Trophoblast cell (in vitro differentiated cells and primary cell): ENCODE results near the gene BLVRB.

ENCODE experiments used
- DNase-seq, 2 donors: peaks; one replicate each; pipeline ENCODE4 v3.0.0-alpha.2; 2016
- H2AFZ ChIP-seq: 2 replicates; pipeline ENCODE4 v1.6.1; 2013; ENCODE audit warnings: low read length, moderate library complexity, mild to moderate bottlenecking; ENCODE audit not compliant: insufficient read depth, poor library complexity
- H2AK5ac ChIP-seq: 2 replicates; pipeline ENCODE4 v1.6.1; 2013; ENCODE audit warnings: mild to moderate bottlenecking, low read length
- H2BK120ac ChIP-seq: 2 replicates; pipeline ENCODE4 v1.6.1; 2013; ENCODE audit warnings: low read length, mild to moderate bottlenecking, moderate library complexity; ENCODE audit not compliant: insufficient read depth, poor library complexity
- H2BK12ac ChIP-seq: 2 replicates; pipeline ENCODE4 v1.6.1; 2013; ENCODE audit warnings: mild to moderate bottlenecking, low read length, moderate library complexity
- H2BK5ac ChIP-seq: 2 replicates; pipeline ENCODE4 v1.6.1; 2013; ENCODE audit warnings: low read length, low read depth, moderate library complexity, mild to moderate bottlenecking; ENCODE audit not compliant: poor library complexity
- H3K14ac ChIP-seq: 2 replicates; pipeline ENCODE4 v1.6.1; 2013; ENCODE audit warnings: mild to moderate bottlenecking, low read length
- H3K18ac ChIP-seq: 2 replicates; pipeline ENCODE4 v1.6.1; 2013; ENCODE audit warnings: mild to moderate bottlenecking, low read length
- H3K23ac ChIP-seq: 2 replicates; pipeline ENCODE4 v1.6.1; 2013; ENCODE audit warnings: low read length
- H3K27ac ChIP-seq: 2 replicates; pipeline ENCODE4 v1.5.1; 2013; ENCODE audit warnings: low read depth, mild to moderate bottlenecking, inconsistent platforms, low read length, moderate library complexity
- H3K27me3 ChIP-seq: 2 replicates; pipeline ENCODE4 v1.6.1; 2013; ENCODE audit warnings: inconsistent platforms, mild to moderate bottlenecking, low read length, moderate library complexity; ENCODE audit not compliant: insufficient read depth
- H3K36me3 ChIP-seq, 2 experiments: 1 replicate in 1 of 2; 2 replicates in 1 of 2; pipeline ENCODE4 v1.6.1; 2013; ENCODE audit warnings: low read length in 2 of 2, mild to moderate bottlenecking in 2 of 2, moderate library complexity in 1 of 2; ENCODE audit not compliant: insufficient read depth in 2 of 2, control insufficient read depth in 1 of 2
- H3K4ac ChIP-seq: 2 replicates; pipeline ENCODE4 v1.6.1; 2013; ENCODE audit warnings: low read depth, mild to moderate bottlenecking, low read length, moderate library complexity
- H3K4me1 ChIP-seq, 2 experiments: 1 replicate in 1 of 2; 2 replicates in 1 of 2; pipeline ENCODE4 v1.6.1; 2013; ENCODE audit warnings: low read length in 2 of 2, mild to moderate bottlenecking in 2 of 2, moderate library complexity in 1 of 2; ENCODE audit not compliant: insufficient read depth in 2 of 2, control insufficient read depth in 1 of 2
- H3K4me2 ChIP-seq: 2 replicates; pipeline ENCODE4 v1.6.1; 2013; ENCODE audit warnings: inconsistent platforms, mild to moderate bottlenecking, low read length, moderate library complexity
- H3K4me3 ChIP-seq: 2 replicates; pipeline ENCODE4 v1.5.1; 2013; ENCODE audit warnings: mild to moderate bottlenecking, low read depth, low read length, inconsistent platforms
- H3K79me1 ChIP-seq: one replicate; pipeline ENCODE4 v1.6.1; 2013; ENCODE audit warnings: low read length
- H3K79me2 ChIP-seq: 2 replicates; pipeline ENCODE4 v1.6.1; 2013; ENCODE audit warnings: low read length, mild to moderate bottlenecking; ENCODE audit not compliant: control insufficient read depth, insufficient read depth, poor library complexity
- H3K9ac ChIP-seq: 2 replicates; pipeline ENCODE4 v1.6.1; 2013; ENCODE audit warnings: mild to moderate bottlenecking, low read length
- H3K9me3 ChIP-seq: 2 replicates; pipeline ENCODE4 v1.6.1; 2013; ENCODE audit warnings: low read depth, mild to moderate bottlenecking, control low read depth, inconsistent platforms, low read length; ENCODE audit not compliant: insufficient read depth
- H4K12ac ChIP-seq: 2 replicates; pipeline ENCODE4 v1.6.1; 2013; ENCODE audit warnings: low read depth, mild to moderate bottlenecking, low read length, moderate library complexity
- H4K8ac ChIP-seq: 2 replicates; pipeline ENCODE4 v1.6.1; 2013; ENCODE audit warnings: low read depth, mild to moderate bottlenecking, low read length, moderate library complexity
- H4K91ac ChIP-seq: one replicate; pipeline ENCODE4 v1.6.1; 2013; ENCODE audit warnings: low read depth, mild to moderate bottlenecking, low read length, moderate library complexity
- WGBS: extraction: QIAGEN DNeasy Blood & Tissue Kit; methylation state at CpG from one replicate; pipeline ENCODE4 v1.1.7; 2013; ENCODE audit warnings: missing lambda C conversion rate; ENCODE audit not compliant: insufficient read length, insufficient coverage; ENCODE audit errors: extremely low coverage; 5-methylcytosine and 5-hydroxymethylcytosine counted together

The BLVRB gene

GRCh38 chr19:40444825-40445312, 20.7 kb downstream of the BLVRB start:
- Histone ChIP-seq H3K27ac (peak overlapping the region; percentile 42), H2BK12ac (no peak overlapping the region), H4K91ac (peak overlapping the region; percentile 16), H2BK120ac (peak overlapping the region; percentile 2), H3K36me3 (peaks cover 24 to 25% of the 10 kb centered on the region in 2 experiments), H3K4me3 (peak overlapping the region; percentile 59), H3K18ac (no peak overlapping the region), H2AK5ac (no peak overlapping the region), H3K9me3 (no peaks in the 10 kb centered on the region), H3K14ac (no peak overlapping the region), H3K4ac (no peak overlapping the region), H2BK5ac (peak overlapping the region; percentile 76), H3K27me3 (no peaks in the 10 kb centered on the region), H3K4me1 (peaks cover 12 to 17% of the 10 kb centered on the region in 2 experiments), H4K8ac (peak overlapping the region; percentile 5), H3K79me1 (peaks cover 17% of the 10 kb centered on the region), H3K4me2 (peak overlapping the region; percentile 95), H2AFZ (peak overlapping the region; percentile 19), H3K23ac (no peak overlapping the region), H3K9ac (peak overlapping the region; percentile 65), H4K12ac (no peak overlapping the region), H3K79me2 (peaks cover 16% of the 10 kb centered on the region)
- DNase-seq, result no peak
- WGBS, result no CpG with 5 or more reads among the region's 18 CpGs

GRCh38 chr19:40444000-40444824, 21.3 kb downstream of the BLVRB start, which contains the start of gene SERTAD3:
Gene SERTAD3, minus strand, starts transcription at chr19:40444335. Its CDS starts 2,255 bp downstream, at chr19:40442080.
- Histone ChIP-seq H3K79me1 (peaks cover 17% of the 10 kb centered on the region), H3K27ac (peak within 1 kb of the TSS; percentile 96), H2AFZ (peak within 1 kb of the TSS; percentile 66), H3K4me1 (peaks cover 12 to 17% of the 10 kb centered on the region in 2 experiments), H3K4ac (peak within 1 kb of the TSS; percentile 97), H2BK120ac (peak within 1 kb of the TSS; percentile 83), H3K18ac (peak within 1 kb of the TSS; percentile 81), H4K91ac (peak within 1 kb of the TSS; percentile 99), H3K27me3 (no peaks in the 10 kb centered on the region), H2BK5ac (peak within 1 kb of the TSS; percentile 92), H3K4me2 (peak within 1 kb of the TSS; percentile 95), H3K36me3 (peaks cover 24 to 28% of the 10 kb centered on the region in 2 experiments), H3K79me2 (peaks cover 16% of the 10 kb centered on the region), H4K12ac (peak within 1 kb of the TSS; percentile 73), H3K9ac (peak within 1 kb of the TSS; percentile 83), H4K8ac (peak within 1 kb of the TSS; percentile 81), H2AK5ac (peak within 1 kb of the TSS; percentile 97), H2BK12ac (peak within 1 kb of the TSS; percentile 21), H3K14ac (peak within 1 kb of the TSS; percentile 98), H3K23ac (no peak within 1 kb of the TSS), H3K9me3 (no peaks in the 10 kb centered on the region), H3K4me3 (peak within 1 kb of the TSS; percentile 95)
- peak; percentile 96 to 99 for DNase-seq
- no CpG with 5 or more reads among the region's 72 CpGs for WGBS

- peak overlapping the region; percentile 97 for H2AK5ac ChIP-seq
- H3K4me1 ChIP-seq, result peaks cover 12 to 17% of the 10 kb centered on the region in 2 experiments
- H3K4me3 ChIP-seq, result peak overlapping the region; percentile 78
- H3K14ac ChIP-seq, result peak overlapping the region; percentile 98
- H3K79me1 ChIP-seq, result peaks cover 17% of the 10 kb centered on the region
- no peak overlapping the region for H3K23ac ChIP-seq
- no CpG with 5 or more reads among the region's 52 CpGs for WGBS
- peak overlapping the region; percentile 83 for H2BK120ac ChIP-seq
- H3K79me2 ChIP-seq, result peaks cover 16% of the 10 kb centered on the region
- peak; percentile 99 for DNase-seq
- H3K9ac ChIP-seq, result peak overlapping the region; percentile 83
- H3K9me3 ChIP-seq, result no peaks in the 10 kb centered on the region
- peak overlapping the region; percentile 73 for H4K12ac ChIP-seq
- no peaks in the 10 kb centered on the region for H3K27me3 ChIP-seq
- peaks cover 24 to 28% of the 10 kb centered on the region in 2 experiments for H3K36me3 ChIP-seq
- peak overlapping the region; percentile 81 for H3K18ac ChIP-seq
- peak overlapping the region; percentile 81 for H4K8ac ChIP-seq
- peak overlapping the region; percentile 89 for H2BK5ac ChIP-seq
- peak overlapping the region; percentile 21 for H2BK12ac ChIP-seq
- H3K4ac ChIP-seq, result peak overlapping the region; percentile 97
- peak overlapping the region; percentile 93 for H3K4me2 ChIP-seq
- peak overlapping the region; percentile 44 for H2AFZ ChIP-seq
- H3K27ac ChIP-seq, result peak overlapping the region; percentile 96
- H4K91ac ChIP-seq, result peak overlapping the region; percentile 99
Observed at GRCh38 chr19:40443131-40443999, 22.2 kb downstream of the BLVRB start.
